ENCODE data around the gene UBA1. TPM values are rescaled to one million over a fixed set of nuclear protein-coding genes. Genes with fewer than 3 reads are reported as not detected.

Gene UBA1
- total and polyA plus RNA-seq, 2 donors (not counting 3 experiments of a cell fraction or from before 2014, with no cell fraction given): 237 to 297 TPM

DNA sequence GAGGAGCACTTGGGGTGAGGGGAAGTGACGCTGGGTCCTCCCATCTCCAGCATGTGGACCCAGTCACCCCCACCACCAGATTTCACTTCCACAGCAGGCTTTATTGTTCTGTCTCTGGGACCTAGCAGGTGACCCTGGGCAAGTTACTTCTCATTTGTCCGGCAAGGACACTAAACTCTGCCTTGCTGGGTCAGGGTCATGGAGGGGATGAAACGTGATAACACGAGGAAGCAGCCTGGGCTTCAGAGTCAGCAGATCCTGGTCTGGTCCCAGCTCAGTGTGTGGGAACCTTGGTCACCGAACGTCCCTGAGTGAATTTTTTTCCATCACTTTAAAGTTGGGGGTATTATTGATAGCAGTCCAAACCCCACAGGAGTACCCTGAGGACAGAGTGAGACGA lies 3.9 kb downstream of the UBA1 start:
- intact Hi-C loops (cut with micrococcal nuclease) (no loop called here), dilution Hi-C loops (cut with MboI; ENCODE audit: extremely low pct_ligation_motif_present, low sequenced_read_pairs) (no loop called here)
- no peak overlapping the region for H3K4me2 ChIP-seq (ENCODE audit: insufficient read depth, low read length)
- FAIRE-seq: no peak
- no peak overlapping the region for H3K9ac ChIP-seq (replicated peaks; ENCODE audit: extremely low read depth, insufficient read depth, low read length)
- no peak overlapping the region for H3K27ac ChIP-seq (ENCODE audit: insufficient read depth, low read depth, low read length)
- H3K36me3 ChIP-seq (ENCODE audit: control insufficient read depth in 2 of 2, extremely low read depth in 1 of 2, insufficient read depth in 2 of 2, low read length in 2 of 2): peaks cover 12 to 37% of the 10 kb centered on the region in 2 experiments
- H3K27me3 ChIP-seq (ENCODE audit: control insufficient read depth in 2 of 2, insufficient read depth in 2 of 2, low read length in 2 of 2): no peaks in the 10 kb centered on the region
- no peak for DNase-seq (ENCODE audit: low read depth, low spot score)
- BruUV-seq (replicated peaks): no TSS peak
- H3K9me3 ChIP-seq (replicated peaks; ENCODE audit: control insufficient read depth, insufficient read depth, low read length): no peaks in the 10 kb centered on the region
- H3K4me1 ChIP-seq (ENCODE audit: control insufficient read depth, extremely low read depth, insufficient read depth, low read length): peaks cover 29% of the 10 kb centered on the region
- no peak for TF ChIP-seq FOS (IDR thresholded peaks at IDR 0.05; ENCODE audit: borderline replicate concordance, insufficient read depth, low read length)
- TF ChIP-seq MYC (IDR thresholded peaks at IDR 0.05; ENCODE audit: low read depth, low read length): no peak
- no peak for TF ChIP-seq GATA2 (IDR thresholded peaks at IDR 0.05; ENCODE audit: insufficient read depth, insufficient read length, low read depth, low read length)
- TF ChIP-seq, protein P1, sequence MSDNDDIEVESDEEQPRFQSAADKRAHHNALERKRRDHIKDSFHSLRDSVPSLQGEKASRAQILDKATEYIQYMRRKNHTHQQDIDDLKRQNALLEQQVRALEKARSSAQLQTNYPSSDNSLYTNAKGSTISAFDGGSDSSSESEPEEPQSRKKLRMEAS (IDR thresholded peaks at IDR 0.05; ENCODE audit: insufficient read depth, insufficient read length): no peak
- TF ChIP-seq, protein P2, sequence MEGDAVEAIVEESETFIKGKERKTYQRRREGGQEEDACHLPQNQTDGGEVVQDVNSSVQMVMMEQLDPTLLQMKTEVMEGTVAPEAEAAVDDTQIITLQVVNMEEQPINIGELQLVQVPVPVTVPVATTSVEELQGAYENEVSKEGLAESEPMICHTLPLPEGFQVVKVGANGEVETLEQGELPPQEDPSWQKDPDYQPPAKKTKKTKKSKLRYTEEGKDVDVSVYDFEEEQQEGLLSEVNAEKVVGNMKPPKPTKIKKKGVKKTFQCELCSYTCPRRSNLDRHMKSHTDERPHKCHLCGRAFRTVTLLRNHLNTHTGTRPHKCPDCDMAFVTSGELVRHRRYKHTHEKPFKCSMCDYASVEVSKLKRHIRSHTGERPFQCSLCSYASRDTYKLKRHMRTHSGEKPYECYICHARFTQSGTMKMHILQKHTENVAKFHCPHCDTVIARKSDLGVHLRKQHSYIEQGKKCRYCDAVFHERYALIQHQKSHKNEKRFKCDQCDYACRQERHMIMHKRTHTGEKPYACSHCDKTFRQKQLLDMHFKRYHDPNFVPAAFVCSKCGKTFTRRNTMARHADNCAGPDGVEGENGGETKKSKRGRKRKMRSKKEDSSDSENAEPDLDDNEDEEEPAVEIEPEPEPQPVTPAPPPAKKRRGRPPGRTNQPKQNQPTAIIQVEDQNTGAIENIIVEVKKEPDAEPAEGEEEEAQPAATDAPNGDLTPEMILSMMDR (IDR thresholded peaks at IDR 0.05; ENCODE audit: extremely low read depth in 1 of 2, insufficient read depth in 1 of 2, low read depth in 1 of 2, low read length in 2 of 2): no peak
- TF ChIP-seq EZH2 (IDR thresholded peaks at IDR 0.05; ENCODE audit: borderline replicate concordance, low read depth, low read length, severe bottlenecking): no peak
- TF ChIP-seq POLR2A (IDR thresholded peaks at IDR 0.05; ENCODE audit: low read depth, low read length): no peak
- TF ChIP-seq JUN (IDR thresholded peaks at IDR 0.05; ENCODE audit: borderline replicate concordance, insufficient read depth, insufficient read length, low read depth): no peak
- TF ChIP-seq POLR2AphosphoS5 (IDR thresholded peaks at IDR 0.05; ENCODE audit: insufficient read depth, low read depth, low read length): no peak
- H3K9me1 ChIP-seq (replicated peaks; ENCODE audit: control insufficient read depth, extremely low read depth, insufficient read depth, low read length): no peaks in the 10 kb centered on the region
- ChIA-PET POLR2A (no interaction called here), CTCF (no interaction called here)
- peaks cover 58% of the 10 kb centered on the region for H3K79me2 ChIP-seq (ENCODE audit: control insufficient read depth, insufficient read depth, low read length)
- H3K4me3 ChIP-seq (replicated peaks in 1 of 3; ENCODE audit: insufficient read depth in 1 of 3, low read depth in 1 of 3, low read length in 3 of 3): no peak overlapping the region
- H2AFZ ChIP-seq (ENCODE audit: low read depth, low read length): no peak overlapping the region
- no peaks in the 10 kb centered on the region for H4K20me1 ChIP-seq (replicated peaks; ENCODE audit: control insufficient read depth, extremely low read depth, insufficient read depth, low read length)

Data from endothelial cell of umbilical vein (primary cell).